ENCODE results near the gene PLEKHF1.
"Not testable (repeated sequence)": the region's sequence is repeated elsewhere in the genome, so short reads cannot be mapped to it uniquely, and the experiment has no call there.

Gene PLEKHF1

DNA sequence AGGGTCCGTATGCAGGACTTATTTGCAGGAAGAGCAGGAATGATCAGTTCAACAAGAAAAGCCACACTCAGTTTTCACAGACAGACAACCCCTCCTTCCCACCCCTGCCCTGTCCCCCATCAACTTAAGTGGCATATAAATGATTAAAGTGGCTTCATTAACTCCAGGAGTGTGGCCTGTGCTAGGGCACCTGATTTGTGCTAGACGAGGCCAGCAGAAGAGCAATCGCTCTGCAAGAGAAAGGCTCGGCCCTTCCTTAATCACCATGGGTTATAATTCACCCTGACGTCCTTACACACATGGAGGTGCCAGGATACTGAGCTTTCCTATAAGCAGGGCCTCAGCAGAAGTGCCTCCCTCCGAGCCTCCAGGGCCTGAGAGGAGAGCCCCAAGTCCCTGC, 35.2 kb downstream of the PLEKHF1 start:
- no peak for DNase-seq (ENCODE audit: low read depth in 2 of 2)

DNA sequence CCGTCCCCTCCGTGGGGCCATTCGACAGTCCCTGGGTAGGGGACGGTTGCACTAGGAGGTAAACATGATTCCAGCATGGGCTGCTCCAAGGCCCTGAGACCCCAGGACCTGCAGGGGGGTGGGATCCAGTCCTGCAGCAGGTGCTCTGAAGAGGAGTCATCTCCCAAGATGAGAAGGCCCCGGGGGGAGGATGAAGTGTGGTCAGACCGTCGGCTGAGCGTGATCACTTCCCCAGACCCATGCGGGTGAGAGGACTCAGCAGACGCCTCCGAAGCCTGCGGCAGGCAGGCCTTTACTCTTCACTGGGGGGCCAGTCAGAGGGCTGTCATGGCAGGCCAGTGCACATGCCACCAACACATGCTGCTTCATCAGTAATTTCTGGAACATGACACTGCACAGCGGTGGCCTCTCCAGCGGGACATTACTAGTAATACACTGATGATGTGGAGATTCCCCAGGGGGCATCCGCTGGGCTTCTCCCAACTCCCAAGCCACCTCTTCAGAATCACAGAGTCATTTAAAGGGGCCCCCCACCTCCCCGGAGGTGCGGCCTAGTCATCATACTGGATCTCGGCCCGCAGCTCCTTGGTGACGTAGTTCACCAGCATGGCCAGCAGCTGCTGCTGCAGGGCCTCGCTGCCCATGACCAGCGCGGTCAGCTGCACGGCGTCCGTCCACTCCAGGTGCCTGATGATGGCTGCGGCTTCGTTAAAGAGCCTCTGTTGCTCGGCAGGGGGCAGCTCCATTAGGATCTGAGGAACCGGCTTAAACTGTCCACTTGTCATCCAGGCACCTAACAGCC, 37.1 kb downstream of the PLEKHF1 start:
- no peak for DNase-seq (ENCODE audit: low read depth in 2 of 2)

DNA sequence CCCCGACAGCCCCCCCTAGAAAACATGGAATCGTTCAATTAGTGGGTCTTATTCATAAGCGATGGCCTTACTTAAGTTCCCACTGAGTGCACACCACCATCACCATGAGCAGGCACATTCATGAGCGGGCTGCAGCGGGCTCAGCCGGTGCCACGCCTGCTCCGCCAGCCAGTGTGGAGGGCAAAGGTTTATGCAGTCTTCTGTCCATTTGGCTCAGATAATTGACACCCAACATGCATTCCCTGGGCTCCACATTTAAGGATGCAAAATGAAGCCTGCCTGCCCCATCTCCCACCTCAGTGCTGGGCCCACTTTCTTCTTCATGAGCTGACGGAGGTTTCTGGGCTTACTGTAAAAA, 37.7 kb downstream of the PLEKHF1 start:
- no peak for DNase-seq (ENCODE audit: low read depth in 2 of 2)

DNA sequence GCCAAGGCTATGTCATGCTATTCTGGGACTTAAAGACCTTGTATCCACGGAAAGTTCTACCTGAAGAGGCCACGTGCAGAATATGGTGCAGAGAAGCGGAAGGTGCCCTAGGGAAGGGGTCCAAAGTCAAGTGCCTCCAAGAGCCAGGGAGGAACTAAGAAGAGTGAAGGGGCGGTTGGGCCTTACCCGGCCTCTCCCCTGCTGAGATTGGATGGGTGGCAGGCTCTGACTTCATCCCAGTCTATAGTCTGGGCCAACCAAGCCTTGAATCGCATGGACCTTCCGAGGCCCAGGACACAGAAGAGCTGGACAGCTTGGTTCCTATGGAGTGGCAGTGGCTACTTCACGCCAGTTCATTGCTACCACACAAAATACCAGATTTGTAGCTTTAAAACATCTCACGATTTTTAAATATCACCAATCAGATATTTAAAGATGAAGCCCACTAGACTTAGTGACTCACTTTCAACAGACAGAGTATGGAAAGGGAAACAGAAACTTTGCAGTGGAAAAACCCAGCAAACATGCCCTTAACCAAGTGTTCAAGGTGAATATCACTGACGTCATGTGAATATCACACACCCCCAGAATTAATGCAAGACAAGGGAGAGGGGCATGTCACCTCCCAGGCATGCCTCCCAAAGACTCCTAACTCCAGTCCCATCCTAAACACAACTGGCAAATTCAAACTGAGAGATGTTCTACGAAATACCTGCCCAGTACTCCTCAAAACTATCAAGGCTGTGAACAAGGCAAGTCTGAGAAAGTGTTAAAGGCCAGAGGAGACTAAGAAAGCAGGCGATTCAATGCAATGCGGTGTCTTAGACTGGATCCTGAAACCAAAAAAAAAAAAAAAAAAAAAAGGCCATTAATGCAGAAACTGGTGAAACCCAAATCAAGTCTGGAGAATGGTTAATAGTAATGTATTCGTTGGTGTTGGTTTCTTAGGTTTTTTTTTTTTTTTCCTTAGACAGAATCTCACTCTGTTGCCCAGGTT, 39.6 kb downstream of the PLEKHF1 start:
- DNase-seq (ENCODE audit: low read depth in 2 of 2) = no peak

DNA sequence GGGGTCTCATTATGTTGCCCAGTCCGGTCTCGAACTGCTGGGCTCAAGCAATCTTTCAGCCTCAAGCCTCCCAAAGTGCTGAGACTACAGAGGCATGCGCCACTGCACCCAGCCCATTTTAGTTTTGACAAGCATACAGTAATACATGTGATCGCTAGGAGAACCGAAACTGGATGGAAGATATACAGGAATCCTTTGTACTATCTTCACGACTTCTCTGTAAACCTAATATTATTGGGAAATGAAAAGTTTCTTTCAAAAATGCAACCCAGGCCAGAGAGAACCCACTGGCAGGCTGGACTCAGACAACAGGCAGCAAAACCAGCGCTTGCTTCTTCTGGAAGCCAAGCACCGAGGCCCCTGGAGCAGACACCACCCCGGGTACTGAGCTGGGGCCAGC, 40.4 kb downstream of the PLEKHF1 start:
- no peak for DNase-seq (ENCODE audit: low read depth in 2 of 2)

DNA sequence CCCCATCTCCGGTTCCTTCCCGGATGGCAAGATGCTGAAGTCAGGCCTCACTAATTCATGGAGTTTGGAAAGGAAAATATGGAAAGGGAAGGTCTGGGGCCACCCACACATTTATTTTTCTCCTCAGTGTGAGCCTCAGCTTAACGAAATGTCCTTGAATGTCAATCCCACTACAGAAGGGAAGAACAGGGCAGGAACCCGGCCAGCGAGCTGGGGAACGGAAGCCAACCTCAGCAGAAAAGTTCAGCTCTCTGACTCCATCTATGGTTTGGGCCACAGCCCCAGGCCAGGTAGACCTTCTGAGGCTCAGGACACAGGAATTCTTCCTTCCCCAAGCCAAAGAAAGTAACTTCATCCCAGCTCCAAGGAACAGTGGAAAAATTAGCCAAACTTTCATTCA, 41.4 kb downstream of the PLEKHF1 start:
- DNase-seq (ENCODE audit: low read depth in 2 of 2) = no peak

DNA sequence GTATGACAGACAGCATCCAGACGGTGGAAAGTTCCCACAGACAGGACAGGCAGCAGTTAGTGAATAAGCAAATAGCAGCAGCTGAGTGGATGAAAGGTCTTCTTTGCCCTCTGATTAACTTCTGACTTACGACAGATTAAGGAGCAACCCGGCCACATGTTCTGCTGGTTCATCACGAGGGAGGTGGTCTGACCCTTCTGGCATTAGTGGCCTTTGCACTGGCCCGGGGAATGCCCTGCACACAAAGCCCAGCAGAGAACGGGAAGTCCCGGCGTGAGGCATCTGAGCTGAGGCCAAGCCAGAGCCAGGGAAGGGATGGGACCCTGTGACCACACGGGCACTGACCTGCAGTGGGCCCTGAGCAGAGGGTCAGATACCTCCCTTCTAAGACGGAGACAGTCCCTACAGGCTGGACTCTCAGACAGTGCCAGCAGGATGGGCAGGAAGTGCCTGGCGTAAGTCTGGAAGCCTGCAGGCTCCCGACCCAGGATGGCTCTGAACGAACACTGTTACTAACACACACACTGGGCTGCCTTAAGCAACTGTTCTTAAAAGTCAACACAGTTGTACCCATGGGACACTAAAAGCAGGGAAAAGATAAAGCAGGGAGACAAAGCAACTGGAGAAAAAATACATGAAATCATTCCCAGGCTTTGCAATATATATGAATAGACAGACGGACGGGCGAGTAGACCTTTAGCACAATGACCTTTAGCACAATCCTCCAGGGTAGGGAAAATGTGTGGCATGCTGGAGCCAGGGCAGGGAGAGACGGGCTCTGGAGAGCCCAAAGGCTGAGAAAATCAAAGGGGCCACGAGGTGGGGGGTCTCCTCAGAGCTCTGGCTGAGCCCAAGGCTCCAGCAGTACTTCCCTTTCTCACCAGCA, 43.5 kb downstream of the PLEKHF1 start:
- DNase-seq (ENCODE audit: low read depth in 2 of 2) = no peak

DNA sequence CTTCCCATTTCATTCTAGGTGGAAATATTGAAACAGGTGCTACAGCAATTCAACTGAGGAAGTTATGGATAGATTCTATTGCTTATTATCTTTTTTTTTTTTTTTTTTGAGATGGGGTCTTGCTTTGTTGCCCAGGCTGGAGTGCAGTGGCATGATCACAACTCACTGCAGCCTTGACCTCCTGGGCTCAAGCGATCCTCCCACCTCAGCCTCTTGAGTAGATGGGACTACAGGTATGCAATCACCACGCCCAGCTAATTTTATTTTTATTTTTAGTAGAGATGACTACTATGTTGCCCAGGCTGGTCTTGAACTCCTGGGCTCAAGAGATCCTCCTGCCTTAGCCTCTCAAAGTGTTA, 44.2 kb downstream of the PLEKHF1 start:
- not testable (repeated sequence) for DNase-seq (ENCODE audit: low read depth in 2 of 2)

DNA sequence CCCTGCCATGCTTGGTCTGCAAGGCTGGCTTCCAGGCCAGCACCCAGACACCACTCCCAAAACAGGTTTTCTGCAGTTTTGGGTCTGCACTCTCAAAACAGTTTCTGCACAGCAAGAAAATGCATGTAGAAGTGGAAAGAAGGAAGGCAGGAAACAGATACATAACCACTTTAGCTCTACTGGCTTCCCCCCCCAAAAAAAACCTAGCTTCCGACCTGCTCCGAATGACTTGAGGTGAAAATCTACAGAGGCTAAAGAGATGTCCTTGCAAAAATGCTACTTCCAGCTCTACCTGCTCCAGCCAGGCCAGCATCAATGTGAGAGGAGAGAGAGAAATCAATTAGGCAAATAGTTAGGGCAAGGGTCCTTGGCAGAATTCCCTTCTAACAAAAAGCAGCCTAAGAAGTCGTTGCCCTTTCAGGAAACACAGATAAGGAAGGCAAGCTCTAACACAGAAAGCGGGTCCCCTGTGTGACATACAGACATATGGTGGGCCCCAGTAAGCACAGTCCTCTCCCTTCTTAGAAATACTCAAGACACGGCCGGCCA, 46.4 kb downstream of the PLEKHF1 start:
- no peak for DNase-seq (ENCODE audit: low read depth in 2 of 2)

DNA sequence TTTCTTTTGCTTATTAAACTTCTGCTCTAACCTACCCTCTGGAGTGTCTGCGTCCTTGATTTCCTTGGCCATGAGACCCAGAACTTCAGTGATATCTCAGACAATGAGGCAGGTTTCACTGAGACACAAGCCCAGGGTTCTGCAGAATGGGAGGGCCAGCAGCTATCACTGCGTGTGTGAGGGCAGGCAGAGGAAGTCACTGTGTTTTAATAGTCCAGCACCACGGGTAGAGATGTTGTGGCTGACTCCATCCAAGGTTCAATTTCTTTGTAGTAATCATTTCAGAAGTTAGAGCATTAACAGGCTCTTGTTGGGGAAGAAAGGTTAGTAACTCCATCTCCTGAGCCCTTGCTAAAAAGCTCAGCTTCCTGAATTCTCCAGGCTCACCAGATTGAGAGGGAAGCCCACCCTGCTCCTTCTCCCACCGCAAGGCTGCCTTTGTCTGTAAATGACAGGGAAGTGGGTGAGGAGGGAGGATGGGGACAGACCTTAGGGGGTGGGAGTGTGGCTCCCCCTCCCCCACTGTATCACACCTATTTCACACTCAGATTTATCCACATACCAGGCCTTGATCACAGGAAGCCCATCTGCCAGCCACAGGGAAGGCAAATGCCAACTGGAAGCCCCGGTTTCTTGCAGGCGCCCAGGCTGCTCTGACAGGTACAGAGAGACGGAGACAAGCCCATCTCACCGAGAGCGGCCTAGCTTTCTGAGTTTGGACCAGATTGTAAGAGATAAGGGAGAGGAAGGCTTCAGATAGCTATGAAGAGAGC, 47.7 kb downstream of the PLEKHF1 start:
- DNase-seq (ENCODE audit: low read depth in 2 of 2) = no peak

DNA sequence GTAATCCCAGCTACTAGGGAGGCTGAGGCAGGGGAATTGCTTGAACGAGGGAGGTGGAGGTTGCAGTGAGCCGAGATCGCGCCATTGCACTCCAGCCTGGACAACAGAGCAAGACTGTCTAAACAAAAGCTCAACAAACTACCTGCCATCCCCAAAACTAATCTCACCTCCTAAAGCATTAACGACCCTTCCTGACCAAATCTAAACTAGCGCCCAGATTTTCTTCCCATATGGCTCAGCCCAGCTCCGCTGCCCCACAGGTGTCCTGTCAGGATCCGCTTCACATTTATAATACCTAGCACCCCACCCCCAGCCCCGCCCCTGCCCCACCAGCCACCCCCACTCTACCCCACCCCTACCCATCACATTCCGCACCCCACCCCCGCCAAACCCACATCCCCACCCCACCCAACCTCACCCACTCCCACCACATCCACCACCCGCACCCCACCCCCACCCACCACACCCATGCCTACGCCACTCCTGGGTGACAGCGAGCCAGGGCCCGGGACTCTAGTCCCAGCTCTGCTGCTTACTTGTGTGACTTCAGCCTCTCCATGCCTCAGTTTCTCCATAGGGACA, 49.2 kb downstream of the PLEKHF1 start:
- DNase-seq (ENCODE audit: low read depth in 2 of 2) = no peak

DNA sequence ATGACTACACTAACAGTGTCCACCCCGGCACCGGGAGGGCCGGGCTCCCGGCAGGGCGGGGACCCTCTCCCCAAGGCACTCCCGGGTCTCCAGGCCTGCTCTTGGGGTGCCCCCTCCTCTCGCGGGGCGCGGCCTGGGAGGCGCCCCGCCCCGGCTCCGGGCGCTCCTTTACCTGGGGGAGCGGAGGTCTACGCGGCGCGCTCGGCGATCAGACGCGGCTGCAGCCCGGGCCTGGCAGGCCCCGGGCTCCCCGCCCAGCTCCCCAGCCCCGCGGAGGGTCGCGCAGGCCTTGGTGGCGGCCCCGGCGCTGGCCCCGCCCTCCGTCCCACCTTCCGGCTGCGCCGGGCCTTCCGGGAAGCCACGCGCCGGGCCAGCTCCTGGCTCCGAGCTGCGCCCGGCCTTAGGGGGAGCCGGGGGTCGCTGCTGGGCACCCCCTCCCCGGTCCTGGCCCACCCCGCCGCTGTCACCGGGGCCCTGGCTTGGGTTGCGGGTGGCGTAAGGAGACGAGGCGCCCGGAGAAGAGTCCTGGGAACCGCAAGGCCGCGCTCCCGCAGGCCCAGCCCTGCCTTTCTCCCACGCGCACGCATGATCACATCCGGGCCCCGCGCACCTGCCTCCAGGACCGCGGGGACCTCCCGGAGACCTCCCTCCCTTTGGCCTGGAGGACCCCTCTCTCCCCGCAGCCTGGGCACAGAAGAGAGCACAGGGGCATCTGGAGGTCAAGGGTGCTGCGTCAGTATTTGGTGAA, 49.9 kb downstream of the PLEKHF1 start, which contains the start of gene C19orf12:
Gene C19orf12, minus strand, starts transcription at position 309 of the 748 bp plus-strand sequence. CDS start 6,848 bp downstream, outside the sequence.
- peak; percentile 49 to 56 for DNase-seq (ENCODE audit: low read depth in 2 of 2)

DNA sequence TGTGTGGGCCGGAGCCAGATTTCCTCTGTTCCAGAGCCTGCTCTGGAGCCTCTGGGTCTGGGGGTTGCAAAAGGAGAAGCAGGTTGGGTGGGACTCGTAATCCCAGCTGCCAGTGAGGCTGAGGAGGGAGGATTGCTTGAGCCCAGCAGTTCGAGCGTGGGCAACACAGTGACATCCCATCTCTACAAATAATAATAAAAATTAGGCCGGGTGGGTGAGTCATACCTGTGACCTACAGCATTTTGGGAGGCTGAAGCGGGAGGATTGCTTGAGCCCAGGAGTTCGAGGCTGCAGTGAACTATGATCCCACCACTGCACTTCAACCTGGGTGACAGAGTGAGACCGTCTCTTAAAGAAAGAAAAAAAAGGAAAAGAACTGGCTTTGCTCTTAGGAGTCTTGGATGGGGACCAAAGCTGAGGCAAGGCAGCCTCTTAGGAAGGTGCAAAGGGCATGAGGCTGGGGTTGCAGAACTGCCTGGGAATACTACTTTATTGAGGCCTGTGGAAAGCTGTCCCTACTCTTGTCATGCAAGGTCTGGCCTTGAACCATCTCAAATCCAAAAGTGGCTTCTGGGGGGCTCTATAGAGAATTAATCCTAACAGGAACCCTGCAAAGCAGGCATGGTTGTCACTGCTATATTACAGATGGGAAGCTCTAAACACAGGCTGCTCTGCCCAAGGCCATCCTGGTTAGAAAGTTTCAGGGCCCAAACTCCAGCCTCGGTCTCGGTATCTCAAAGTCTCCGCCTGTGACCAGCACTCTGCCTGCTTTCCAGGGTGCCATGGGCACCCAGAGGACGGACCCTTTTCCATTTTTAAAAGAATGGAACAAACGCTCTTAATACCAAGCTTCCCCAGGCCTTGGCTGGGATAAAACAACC, 50.7 kb downstream of the PLEKHF1 start:
- no peak for DNase-seq (ENCODE audit: low read depth in 2 of 2)

DNA sequence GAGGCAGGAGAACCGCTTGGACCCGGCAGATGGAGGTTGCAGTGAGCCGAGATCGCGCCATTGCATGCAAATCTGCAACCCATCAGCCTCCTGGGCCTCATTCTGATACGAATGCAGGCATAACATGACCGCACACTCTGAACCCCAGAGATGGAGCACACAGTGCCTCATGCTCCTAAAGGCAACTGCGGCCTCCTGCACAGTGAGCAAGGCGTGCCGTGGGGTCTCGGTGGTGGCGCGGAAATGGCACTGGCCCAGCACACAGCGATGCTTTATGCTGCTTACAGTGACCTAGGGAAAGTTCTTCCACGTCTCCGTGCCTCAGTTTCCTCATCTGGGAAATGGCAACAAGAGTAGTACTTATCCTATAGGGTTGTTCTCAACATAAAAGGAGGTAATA, 51.8 kb downstream of the PLEKHF1 start:
- DNase-seq (ENCODE audit: low read depth in 2 of 2) = no peak

DNA sequence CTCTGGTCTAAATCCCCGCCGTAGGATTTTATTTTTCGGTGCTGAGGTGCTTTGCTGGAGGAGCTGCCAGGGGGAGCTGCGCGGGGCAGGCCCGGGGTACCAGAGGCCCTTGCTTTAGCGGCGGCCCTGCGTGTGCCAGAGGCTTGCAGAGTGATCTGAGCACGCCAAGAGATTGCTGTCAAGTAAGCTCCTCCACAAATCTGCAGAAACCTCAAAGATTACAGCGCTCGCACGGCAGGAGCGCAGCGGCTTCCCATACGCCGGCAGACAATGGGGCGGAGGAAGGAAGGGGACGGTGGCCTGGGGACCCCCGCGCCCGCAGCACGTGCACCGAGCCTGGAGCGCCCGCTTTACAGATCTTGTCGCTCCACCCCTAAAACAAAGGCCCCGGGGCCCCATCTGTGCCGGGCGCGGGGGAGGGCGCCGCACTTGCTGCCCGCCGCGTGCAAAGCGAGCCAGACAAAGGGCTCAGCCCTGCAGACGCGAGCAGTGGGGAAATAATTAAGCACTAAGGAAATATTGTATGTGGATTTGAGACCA, 58.9 kb downstream of the PLEKHF1 start:
- no peak for DNase-seq (ENCODE audit: low read depth in 2 of 2)

DNA sequence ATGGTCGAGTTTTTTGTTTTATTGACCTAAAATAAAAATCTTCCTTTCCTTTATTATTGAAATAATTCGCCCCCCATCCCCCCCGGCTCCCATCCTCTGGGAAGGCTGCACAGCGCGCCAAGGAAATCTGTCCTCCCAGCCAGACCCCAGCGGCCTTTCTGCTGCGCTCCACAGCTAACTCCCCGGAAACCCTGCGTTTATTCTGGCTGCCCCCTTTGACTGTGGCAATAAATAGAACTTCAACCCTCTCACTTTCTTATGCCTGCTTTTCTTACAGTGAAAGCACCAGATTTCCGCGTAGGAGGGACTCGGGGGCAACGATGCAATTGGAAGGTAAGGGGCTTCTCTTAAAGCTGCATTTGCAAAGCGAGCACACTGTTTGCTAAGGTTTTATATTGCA, 59.5 kb downstream of the PLEKHF1 start:
- DNase-seq (ENCODE audit: low read depth in 2 of 2) = no peak
